ENCODE data around the gene TAF11L2. TPM values are rescaled to one million over a fixed set of nuclear protein-coding genes. Genes with fewer than 3 reads are reported as not detected.
"Not testable (repeated sequence)": the region's sequence is repeated elsewhere in the genome, so short reads cannot be mapped to it uniquely, and the experiment has no call there.

Gene TAF11L2
- total RNA-seq, 1 experiment from 2014 or later = not detected

DNA sequence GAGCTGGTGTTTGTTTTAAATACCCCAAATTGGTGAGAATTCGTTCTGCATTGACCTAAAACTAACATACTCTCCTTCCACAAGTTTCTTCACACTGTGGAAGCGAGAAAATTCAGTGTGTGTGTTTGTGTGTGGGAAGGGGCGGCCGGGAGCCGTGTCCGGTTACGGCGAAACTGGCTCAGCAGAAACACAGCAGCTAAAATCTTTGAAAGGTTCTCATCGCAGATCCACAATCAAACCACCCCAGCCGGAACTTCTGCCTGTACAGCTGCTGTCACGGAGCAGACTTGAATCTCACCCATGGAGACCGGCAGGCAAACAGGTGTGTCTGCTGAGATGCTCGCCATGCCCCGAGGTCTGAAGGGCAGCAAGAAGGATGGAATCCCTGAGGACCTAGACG lies 20.0 kb downstream of the TAF11L2 start, which contains the start of gene TAF11L3:
Gene TAF11L3 (plus strand): TSS at position 301 of the 400 bp plus-strand sequence.
- DNase-seq (ENCODE audit: low read depth); in situ Hi-C loops (cut with HindIII; ENCODE audit: low pct_unique_long_range_greater_than_20kb, low sequenced_read_pairs): not testable (repeated sequence)

DNA sequence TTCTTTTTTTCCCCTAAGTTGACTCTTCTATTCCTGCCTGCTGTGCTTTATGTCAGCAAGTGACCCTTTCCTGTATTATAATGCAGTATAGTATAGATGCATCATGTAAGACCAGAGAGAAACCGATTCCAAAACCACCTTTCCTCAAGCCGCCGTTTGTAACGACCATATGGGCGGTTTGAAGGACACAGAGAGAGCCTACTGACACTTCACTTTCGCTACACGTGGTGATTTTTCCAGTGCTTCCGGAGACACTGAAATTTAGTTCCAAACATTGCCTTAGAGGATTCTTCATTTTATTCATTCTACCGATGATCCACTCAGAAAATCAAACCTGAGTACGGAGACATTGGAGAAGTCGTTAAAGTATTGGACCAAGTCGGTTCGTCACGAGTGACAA lies 21.5 kb downstream of the TAF11L2 start:
- DNase-seq (ENCODE audit: low read depth); in situ Hi-C loops (cut with HindIII; ENCODE audit: low pct_unique_long_range_greater_than_20kb, low sequenced_read_pairs): not testable (repeated sequence)

- in situ Hi-C loops (cut with HindIII; ENCODE audit: low pct_unique_long_range_greater_than_20kb, low sequenced_read_pairs); DNase-seq (ENCODE audit: low read depth): not testable (repeated sequence)
Measured at GRCh38 chr5:17521501-17521900, 23.5 kb downstream of the TAF11L2 start, which contains the start of gene TAF11L4. Gene TAF11L4 (plus strand): TSS chr5:17521801.

GRCh38 chr5:17524935-17525334 lies 26.9 kb downstream of the TAF11L2 start, which contains the start of gene TAF11L5:
Gene TAF11L5 (plus strand): TSS chr5:17525235.
- in situ Hi-C loops (cut with HindIII; ENCODE audit: low pct_unique_long_range_greater_than_20kb, low sequenced_read_pairs); DNase-seq (ENCODE audit: low read depth): not testable (repeated sequence)

DNA sequence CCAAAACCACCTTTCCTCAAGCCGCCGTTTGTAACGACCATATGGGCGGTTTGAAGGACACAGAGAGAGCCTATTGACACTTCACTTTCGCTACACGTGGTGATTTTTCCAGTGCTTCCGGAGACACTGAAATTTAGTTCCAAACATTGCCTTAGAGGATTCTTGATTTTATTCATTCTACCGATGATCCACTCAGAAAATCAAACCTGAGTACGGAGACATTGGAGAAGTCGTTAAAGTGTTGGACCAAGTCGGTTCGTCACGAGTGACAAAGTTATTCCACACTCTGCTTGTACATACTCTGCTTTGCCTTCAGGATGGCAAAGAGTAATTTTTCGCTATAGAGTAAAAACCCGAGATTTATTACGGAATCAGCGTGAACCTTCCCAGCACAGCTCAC lies 28.5 kb downstream of the TAF11L2 start:
- DNase-seq (ENCODE audit: low read depth); in situ Hi-C loops (cut with HindIII; ENCODE audit: low pct_unique_long_range_greater_than_20kb, low sequenced_read_pairs): not testable (repeated sequence)

DNA sequence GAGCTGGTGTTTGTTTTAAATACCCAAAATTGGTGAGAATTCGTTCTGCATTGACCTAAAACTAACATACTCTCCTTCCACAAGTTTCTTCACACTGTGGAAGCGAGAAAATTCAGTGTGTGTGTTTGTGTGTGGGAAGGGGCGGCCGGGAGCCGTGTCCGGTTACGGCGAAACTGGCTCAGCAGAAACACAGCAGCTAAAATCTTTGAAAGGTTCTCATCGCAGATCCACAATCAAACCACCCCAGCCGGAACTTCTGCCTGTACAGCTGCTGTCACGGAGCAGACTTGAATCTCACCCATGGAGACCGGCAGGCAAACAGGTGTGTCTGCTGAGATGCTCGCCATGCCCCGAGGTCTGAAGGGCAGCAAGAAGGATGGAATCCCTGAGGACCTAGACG lies 30.3 kb downstream of the TAF11L2 start, which contains the start of gene TAF11L6:
Gene TAF11L6 (plus strand): TSS at position 301 of the 400 bp plus-strand sequence.
- in situ Hi-C loops (cut with HindIII; ENCODE audit: low pct_unique_long_range_greater_than_20kb, low sequenced_read_pairs) = not testable (repeated sequence)

More for the DNA sequence above, 30.3 kb downstream of the TAF11L2 start, which contains the start of gene TAF11L6:
- not testable (repeated sequence) for DNase-seq (ENCODE audit: low read depth)

Other genes with a start within 250 kb of the TAF11L2 start
- not detected in 2 replicates for gene TAF11L3, start 20.1 kb downstream of the TAF11L2 start, total RNA-seq (2014; rRNA removed; shearing (Covaris generic); ENCODE audit: low replicate concordance)
- not detected in 2 replicates for gene TAF11L4, start 23.6 kb downstream of the TAF11L2 start, total RNA-seq (2014; rRNA removed; shearing (Covaris generic); ENCODE audit: low replicate concordance)
- not detected in 2 replicates for gene TAF11L5, start 27.0 kb downstream of the TAF11L2 start, total RNA-seq (2014; rRNA removed; shearing (Covaris generic); ENCODE audit: low replicate concordance)
- gene TAF11L6, start 30.4 kb downstream of the TAF11L2 start, total RNA-seq (2014; rRNA removed; shearing (Covaris generic); ENCODE audit: low replicate concordance) = not detected in 2 replicates
- gene TAF11L7, start 87.5 kb downstream of the TAF11L2 start, total RNA-seq (2014; rRNA removed; shearing (Covaris generic); ENCODE audit: low replicate concordance) = not detected in 2 replicates
- not detected in 2 replicates for gene TAF11L8, start 92.7 kb downstream of the TAF11L2 start, total RNA-seq (2014; rRNA removed; shearing (Covaris generic); ENCODE audit: low replicate concordance)
- not detected in 2 replicates for gene TAF11L9, start 96.2 kb downstream of the TAF11L2 start, total RNA-seq (2014; rRNA removed; shearing (Covaris generic); ENCODE audit: low replicate concordance)
- gene TAF11L10, start 99.6 kb downstream of the TAF11L2 start, total RNA-seq (2014; rRNA removed; shearing (Covaris generic); ENCODE audit: low replicate concordance) = not detected in 2 replicates
- gene TAF11L11, start 106.0 kb downstream of the TAF11L2 start, total RNA-seq (2014; rRNA removed; shearing (Covaris generic); ENCODE audit: low replicate concordance) = not detected in 2 replicates
- gene TAF11L12, start 112.2 kb downstream of the TAF11L2 start, total RNA-seq (2014; rRNA removed; shearing (Covaris generic); ENCODE audit: low replicate concordance) = not detected in 2 replicates
- not detected in 2 replicates for gene TAF11L13, start 133.9 kb downstream of the TAF11L2 start, total RNA-seq (2014; rRNA removed; shearing (Covaris generic); ENCODE audit: low replicate concordance)
- gene TAF11L14, start 136.2 kb downstream of the TAF11L2 start, total RNA-seq (2014; rRNA removed; shearing (Covaris generic); ENCODE audit: low replicate concordance) = not detected in 2 replicates

Measured in Caki2 (cell line).